Measurements from ENCODE around the gene NTRK3.
"Not testable (repeated sequence)": the region's sequence is repeated elsewhere in the genome, so short reads cannot be mapped to it uniquely, and the experiment has no call there.

NTRK3 gene

GRCh38 chr15:87843312-87843711, 413.2 kb downstream of the NTRK3 start:
- TF ChIP-seq CTCF (IDR thresholded peaks at IDR 0.05; ENCODE audit: low read depth, low read length, missing control alignments) = no peak
- H3K4me3 ChIP-seq (replicated peaks; ENCODE audit: low read depth, low read length) = no peak overlapping the region
- DNase-seq (ENCODE audit: extremely low read depth, low read depth) = no peak

GRCh38 chr15:87841426-87841998, 415.0 kb downstream of the NTRK3 start:
- DNase-seq (ENCODE audit: extremely low read depth, low read depth) = no peak
- TF ChIP-seq CTCF (IDR thresholded peaks at IDR 0.05; ENCODE audit: low read depth, low read length, missing control alignments) = no peak
- H3K4me3 ChIP-seq (replicated peaks; ENCODE audit: low read depth, low read length) = no peak overlapping the region

- DNase-seq (ENCODE audit: extremely low read depth, low read depth) = not testable (repeated sequence)
Observed at GRCh38 chr15:87835830-87836229, 420.7 kb downstream of the NTRK3 start.

GRCh38 chr15:87833333-87833732, 423.2 kb downstream of the NTRK3 start:
- not testable (repeated sequence) for H3K4me3 ChIP-seq (replicated peaks; ENCODE audit: low read depth, low read length); DNase-seq (ENCODE audit: extremely low read depth, low read depth)

More at GRCh38 chr15:87835830-87836229, 420.7 kb downstream of the NTRK3 start:
- H3K4me3 ChIP-seq (replicated peaks; ENCODE audit: low read depth, low read length) = not testable (repeated sequence)

GRCh38 chr15:87829332-87830050, 427.0 kb downstream of the NTRK3 start:
- DNase-seq (ENCODE audit: extremely low read depth, low read depth) = no peak
- H3K4me3 ChIP-seq (replicated peaks; ENCODE audit: low read depth, low read length) = no peak overlapping the region
- no peak for TF ChIP-seq CTCF (IDR thresholded peaks at IDR 0.05; ENCODE audit: low read depth, low read length, missing control alignments)

GRCh38 chr15:87828608-87829007, 427.9 kb downstream of the NTRK3 start:
- no peak for DNase-seq (ENCODE audit: extremely low read depth, low read depth)
- no peak overlapping the region for H3K4me3 ChIP-seq (replicated peaks; ENCODE audit: low read depth, low read length)
- no peak for TF ChIP-seq CTCF (IDR thresholded peaks at IDR 0.05; ENCODE audit: low read depth, low read length, missing control alignments)

GRCh38 chr15:87827131-87827530, 429.4 kb downstream of the NTRK3 start:
- DNase-seq (ENCODE audit: extremely low read depth, low read depth) = no peak
- no peak for TF ChIP-seq CTCF (IDR thresholded peaks at IDR 0.05; ENCODE audit: low read depth, low read length, missing control alignments)
- H3K4me3 ChIP-seq (replicated peaks; ENCODE audit: low read depth, low read length) = no peak overlapping the region
